ENCODE results near the gene CCDC175.

Gene CCDC175

DNA sequence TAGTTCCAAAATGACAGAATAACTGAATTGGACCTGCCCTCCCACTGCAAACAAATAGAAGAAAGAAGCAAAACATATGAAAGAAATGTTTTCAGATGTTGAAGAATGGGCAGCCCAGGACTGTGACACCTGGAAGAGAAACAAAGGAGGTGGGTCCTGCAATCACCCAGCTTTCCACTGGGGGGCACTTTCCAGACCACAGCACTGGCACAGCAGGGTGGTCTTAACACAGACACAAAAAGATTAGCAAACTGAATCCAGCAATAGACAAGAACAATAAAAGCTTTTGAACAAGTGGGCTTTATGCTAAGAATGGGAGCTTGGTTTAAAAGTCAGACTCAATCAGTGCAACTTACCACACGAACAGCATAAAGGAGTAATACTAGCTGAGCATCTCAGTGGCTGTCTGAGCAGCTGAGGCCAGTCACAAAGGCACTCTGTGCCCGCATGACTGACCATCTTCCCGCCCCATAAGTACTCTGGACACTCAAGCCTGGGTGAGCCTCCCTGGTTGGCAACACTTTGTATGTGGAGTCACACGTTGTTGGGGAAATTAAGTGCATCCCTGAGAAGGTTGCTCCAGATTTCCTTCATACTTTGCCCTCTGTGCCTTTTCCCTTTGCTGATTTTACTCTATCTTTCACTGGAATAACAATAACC, 64.6 kb downstream of the CCDC175 start:
- TF ChIP-seq POLR2AphosphoS5 (IDR thresholded peaks at IDR 0.05; ENCODE audit: low read depth, low read length) (no peak), FOXP2 (optimal IDR thresholded peaks at IDR 0.05; ENCODE audit: borderline replicate concordance, extremely low read depth, extremely low read length, insufficient read depth) (no peak)
- TF ChIP-seq, protein P1, sequence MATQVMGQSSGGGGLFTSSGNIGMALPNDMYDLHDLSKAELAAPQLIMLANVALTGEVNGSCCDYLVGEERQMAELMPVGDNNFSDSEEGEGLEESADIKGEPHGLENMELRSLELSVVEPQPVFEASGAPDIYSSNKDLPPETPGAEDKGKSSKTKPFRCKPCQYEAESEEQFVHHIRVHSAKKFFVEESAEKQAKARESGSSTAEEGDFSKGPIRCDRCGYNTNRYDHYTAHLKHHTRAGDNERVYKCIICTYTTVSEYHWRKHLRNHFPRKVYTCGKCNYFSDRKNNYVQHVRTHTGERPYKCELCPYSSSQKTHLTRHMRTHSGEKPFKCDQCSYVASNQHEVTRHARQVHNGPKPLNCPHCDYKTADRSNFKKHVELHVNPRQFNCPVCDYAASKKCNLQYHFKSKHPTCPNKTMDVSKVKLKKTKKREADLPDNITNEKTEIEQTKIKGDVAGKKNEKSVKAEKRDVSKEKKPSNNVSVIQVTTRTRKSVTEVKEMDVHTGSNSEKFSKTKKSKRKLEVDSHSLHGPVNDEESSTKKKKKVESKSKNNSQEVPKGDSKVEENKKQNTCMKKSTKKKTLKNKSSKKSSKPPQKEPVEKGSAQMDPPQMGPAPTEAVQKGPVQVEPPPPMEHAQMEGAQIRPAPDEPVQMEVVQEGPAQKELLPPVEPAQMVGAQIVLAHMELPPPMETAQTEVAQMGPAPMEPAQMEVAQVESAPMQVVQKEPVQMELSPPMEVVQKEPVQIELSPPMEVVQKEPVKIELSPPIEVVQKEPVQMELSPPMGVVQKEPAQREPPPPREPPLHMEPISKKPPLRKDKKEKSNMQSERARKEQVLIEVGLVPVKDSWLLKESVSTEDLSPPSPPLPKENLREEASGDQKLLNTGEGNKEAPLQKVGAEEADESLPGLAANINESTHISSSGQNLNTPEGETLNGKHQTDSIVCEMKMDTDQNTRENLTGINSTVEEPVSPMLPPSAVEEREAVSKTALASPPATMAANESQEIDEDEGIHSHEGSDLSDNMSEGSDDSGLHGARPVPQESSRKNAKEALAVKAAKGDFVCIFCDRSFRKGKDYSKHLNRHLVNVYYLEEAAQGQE (IDR thresholded peaks at IDR 0.05; ENCODE audit: insufficient read depth in 1 of 2, low read depth in 2 of 2, low read length in 2 of 2), result no peak

DNA sequence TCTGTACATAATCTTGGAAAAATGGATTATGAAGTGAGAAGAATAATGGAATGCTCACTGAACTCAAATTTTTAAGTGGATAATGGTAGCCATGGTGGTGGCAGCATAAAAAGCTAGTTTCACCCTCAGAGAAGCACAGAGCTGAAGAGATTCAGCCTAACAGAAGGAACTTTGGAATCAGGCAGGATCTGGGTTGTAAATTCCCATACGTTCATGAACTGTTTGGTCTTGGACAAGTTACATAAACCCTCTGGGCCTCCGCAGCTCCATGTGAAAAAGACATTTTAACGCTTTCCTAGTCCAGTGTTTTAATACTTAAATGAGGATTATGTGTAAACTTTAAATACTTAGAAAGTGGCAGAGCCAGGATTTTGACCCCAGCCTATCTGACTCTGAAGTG, 65.6 kb downstream of the CCDC175 start:
- no peak for TF ChIP-seq POLR2AphosphoS5 (IDR thresholded peaks at IDR 0.05; ENCODE audit: low read depth, low read length)
- TF ChIP-seq SIN3A (IDR thresholded peaks at IDR 0.05; ENCODE audit: borderline replicate concordance, insufficient read depth, low read length), result no peak
- TF ChIP-seq, protein P1 (IDR thresholded peaks at IDR 0.05; ENCODE audit: insufficient read depth in 1 of 2, low read depth in 2 of 2, low read length in 2 of 2), result no peak
- no peak for TF ChIP-seq FOXP2 (optimal IDR thresholded peaks at IDR 0.05; ENCODE audit: borderline replicate concordance, extremely low read depth, extremely low read length, insufficient read depth)
- TF ChIP-seq TAF1 (IDR thresholded peaks at IDR 0.05; ENCODE audit: borderline replicate concordance, insufficient read depth, low read length), result no peak

DNA sequence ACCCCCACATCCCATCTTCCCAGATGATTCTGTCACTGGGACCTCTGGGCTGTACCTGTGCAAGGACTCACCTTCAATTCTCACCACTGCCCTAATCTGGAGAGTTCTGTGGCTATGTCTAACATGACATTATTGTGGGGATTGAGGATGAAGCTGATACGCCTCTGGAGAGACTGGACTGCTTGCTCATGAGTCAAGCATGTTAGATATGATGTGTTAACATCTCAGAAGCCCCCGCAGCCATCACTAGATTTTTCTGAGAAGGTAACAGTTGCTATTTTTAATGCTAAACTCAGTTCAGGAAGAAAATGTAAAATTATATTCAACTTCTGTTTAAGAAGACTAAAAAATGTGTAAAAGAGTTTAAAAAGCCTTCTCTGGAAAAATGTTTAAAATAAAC, 66.6 kb downstream of the CCDC175 start:
- TF ChIP-seq POLR2AphosphoS5 (IDR thresholded peaks at IDR 0.05; ENCODE audit: low read depth, low read length), result no peak
- TF ChIP-seq TAF1 (IDR thresholded peaks at IDR 0.05; ENCODE audit: borderline replicate concordance, insufficient read depth, low read length), result no peak
- TF ChIP-seq, protein P1 (IDR thresholded peaks at IDR 0.05; ENCODE audit: insufficient read depth in 1 of 2, low read depth in 2 of 2, low read length in 2 of 2), result no peak
- no peak for TF ChIP-seq FOXP2 (optimal IDR thresholded peaks at IDR 0.05; ENCODE audit: borderline replicate concordance, extremely low read depth, extremely low read length, insufficient read depth)
- no peak for TF ChIP-seq SIN3A (IDR thresholded peaks at IDR 0.05; ENCODE audit: borderline replicate concordance, insufficient read depth, low read length)

DNA sequence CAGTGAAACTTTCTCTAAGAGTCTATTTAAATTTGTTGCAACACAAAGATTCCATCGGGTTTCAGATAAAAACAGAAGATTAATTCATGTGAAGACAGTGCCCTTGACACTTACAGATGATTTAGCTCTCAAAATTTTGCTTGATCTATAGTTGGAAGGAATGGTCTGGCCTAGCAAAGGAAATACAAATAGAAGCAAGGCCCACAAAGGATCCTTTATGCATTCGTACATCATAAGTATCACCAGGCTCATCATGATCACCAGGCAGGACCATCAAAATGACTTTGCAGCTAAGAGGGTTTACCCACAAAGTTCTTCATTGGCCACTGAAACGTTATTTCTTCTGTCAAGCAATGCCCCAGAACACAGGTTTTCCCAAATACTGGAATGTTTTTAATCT, 67.5 kb downstream of the CCDC175 start:
- TF ChIP-seq FOXP2 (optimal IDR thresholded peaks at IDR 0.05; ENCODE audit: borderline replicate concordance, extremely low read depth, extremely low read length, insufficient read depth), result no peak
- TF ChIP-seq POLR2AphosphoS5 (IDR thresholded peaks at IDR 0.05; ENCODE audit: low read depth, low read length), result no peak
- TF ChIP-seq SIN3A (IDR thresholded peaks at IDR 0.05; ENCODE audit: borderline replicate concordance, insufficient read depth, low read length), result no peak
- TF ChIP-seq TAF1 (IDR thresholded peaks at IDR 0.05; ENCODE audit: borderline replicate concordance, insufficient read depth, low read length), result no peak
- TF ChIP-seq, protein P1 (IDR thresholded peaks at IDR 0.05; ENCODE audit: insufficient read depth in 1 of 2, low read depth in 2 of 2, low read length in 2 of 2), result no peak

DNA sequence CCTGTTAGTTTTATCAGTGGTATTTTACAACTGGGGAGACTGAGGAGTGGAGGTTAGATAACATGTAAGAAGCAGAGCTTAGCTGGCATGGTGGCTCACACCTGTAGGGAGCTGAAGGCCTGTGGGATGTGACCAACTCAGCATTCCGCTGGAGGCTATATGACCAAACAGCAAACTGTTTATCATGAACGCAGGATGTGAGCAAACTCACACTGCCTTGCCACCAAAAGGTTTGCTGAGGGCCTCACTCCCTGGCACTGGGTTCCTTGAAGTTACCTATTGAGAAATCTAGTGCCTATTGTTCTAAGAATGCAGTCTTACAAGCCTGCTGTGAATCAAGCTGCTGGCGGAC, 68.9 kb downstream of the CCDC175 start:
- no peak for TF ChIP-seq TAF1 (IDR thresholded peaks at IDR 0.05; ENCODE audit: borderline replicate concordance, insufficient read depth, low read length)
- no peak for TF ChIP-seq SIN3A (IDR thresholded peaks at IDR 0.05; ENCODE audit: borderline replicate concordance, insufficient read depth, low read length)
- no peak for TF ChIP-seq FOXP2 (optimal IDR thresholded peaks at IDR 0.05; ENCODE audit: borderline replicate concordance, extremely low read depth, extremely low read length, insufficient read depth)
- TF ChIP-seq POLR2AphosphoS5 (IDR thresholded peaks at IDR 0.05; ENCODE audit: low read depth, low read length), result no peak
- TF ChIP-seq, protein P1 (IDR thresholded peaks at IDR 0.05; ENCODE audit: insufficient read depth in 1 of 2, low read depth in 2 of 2, low read length in 2 of 2), result no peak
